ENCODE data around the gene MACROD2. TPM values are rescaled to one million over a fixed set of nuclear protein-coding genes. Genes with fewer than 3 reads are reported as not detected.

Gene MACROD2
- total RNA-seq, 1 donor from 2014 or later: 2.4 TPM

DNA sequence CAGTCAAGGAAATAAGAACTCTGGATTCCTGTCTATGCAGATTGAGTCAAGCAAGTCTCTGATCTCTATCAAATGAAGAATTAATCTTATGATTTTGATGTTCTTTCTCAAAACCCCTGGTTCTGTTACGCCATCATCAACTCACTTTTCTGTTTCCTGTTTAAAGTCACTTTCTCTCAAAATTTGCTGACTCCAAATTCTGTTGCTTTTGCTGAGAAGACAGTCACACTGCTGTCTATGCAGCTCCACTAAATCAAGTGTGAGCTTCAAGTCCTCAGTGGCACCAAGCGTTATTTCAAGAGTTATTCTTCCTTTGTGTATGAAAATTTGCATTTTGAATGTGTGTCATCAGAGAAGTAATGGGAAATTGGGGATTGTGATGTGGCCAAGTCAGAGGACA, 1914.7 kb downstream of the MACROD2 start:
- Mint-ChIP-seq H3K4me3 (ENCODE audit: unreplicated experiment) (no peak overlapping the region), H3K9me3 (ENCODE audit: unreplicated experiment) (no peaks in the 10 kb centered on the region), H3K36me3 (ENCODE audit: low read depth, unreplicated experiment) (no peaks in the 10 kb centered on the region), H3K4me1 (ENCODE audit: low read depth, unreplicated experiment) (peaks cover 4% of the 10 kb centered on the region), H3K27me3 (ENCODE audit: low read depth, unreplicated experiment) (no peaks in the 10 kb centered on the region), H3K27ac (ENCODE audit: unreplicated experiment) (no peak overlapping the region)
- TF ChIP-seq EZH2 (IDR thresholded peaks at IDR 0.05; ENCODE audit: insufficient read depth, low read length): no peak
- Histone ChIP-seq H3K9me3 (ENCODE audit: insufficient read depth, low read depth, low read length) (no peaks in the 10 kb centered on the region), H3K9ac (ENCODE audit: low read length) (no peak overlapping the region), H3K4me3 (ENCODE audit: insufficient read depth, low read depth, low read length) (no peak overlapping the region), H3K36me3 (ENCODE audit: insufficient read depth, low read length) (no peaks in the 10 kb centered on the region), H3K79me2 (ENCODE audit: insufficient read depth, low read length) (no peaks in the 10 kb centered on the region), H4K20me1 (ENCODE audit: insufficient read depth, low read length) (no peaks in the 10 kb centered on the region), H3K27ac (ENCODE audit: low read depth, low read length) (no peak overlapping the region), H2AFZ (ENCODE audit: low read depth, low read length) (no peak overlapping the region), H3K4me2 (ENCODE audit: low read length) (no peak overlapping the region), H3K4me1 (ENCODE audit: insufficient read depth, low read length) (no peaks in the 10 kb centered on the region), H3K27me3 (ENCODE audit: insufficient read depth, low read length) (no peaks in the 10 kb centered on the region)
- DNase-seq (ENCODE audit: low read depth) (no peak), FAIRE-seq (no peak)

DNA sequence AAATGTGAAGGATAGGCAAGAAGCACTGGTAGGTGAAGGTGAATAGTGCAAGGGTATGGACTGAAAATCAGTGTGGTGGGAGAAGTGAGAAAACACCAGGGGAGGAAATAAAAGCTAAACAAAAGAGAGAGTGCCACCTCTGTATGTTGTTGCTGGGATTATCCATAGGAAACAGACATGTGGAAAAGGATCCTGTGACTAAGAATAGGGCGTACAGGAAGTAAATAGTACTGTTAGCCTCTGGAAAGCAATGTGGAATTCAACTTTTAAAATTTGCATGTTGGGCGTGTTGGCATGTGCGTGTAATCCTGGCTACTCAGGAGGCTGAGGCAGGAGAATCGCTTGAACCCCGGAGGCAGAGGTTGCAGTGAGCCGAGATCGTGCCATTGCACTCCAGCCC, 1916.3 kb downstream of the MACROD2 start:
- Histone ChIP-seq H3K36me3 (ENCODE audit: insufficient read depth, low read length) (no peaks in the 10 kb centered on the region), H3K9ac (ENCODE audit: low read length) (no peak overlapping the region), H3K4me3 (ENCODE audit: insufficient read depth, low read depth, low read length) (no peak overlapping the region), H4K20me1 (ENCODE audit: insufficient read depth, low read length) (no peaks in the 10 kb centered on the region), H3K27ac (ENCODE audit: low read depth, low read length) (no peak overlapping the region), H3K9me3 (ENCODE audit: insufficient read depth, low read depth, low read length) (no peaks in the 10 kb centered on the region), H3K79me2 (ENCODE audit: insufficient read depth, low read length) (no peaks in the 10 kb centered on the region), H2AFZ (ENCODE audit: low read depth, low read length) (no peak overlapping the region), H3K4me1 (ENCODE audit: insufficient read depth, low read length) (no peaks in the 10 kb centered on the region), H3K27me3 (ENCODE audit: insufficient read depth, low read length) (no peaks in the 10 kb centered on the region), H3K4me2 (ENCODE audit: low read length) (no peak overlapping the region)
- no peaks in the 10 kb centered on the region for H3K27me3 Mint-ChIP-seq (ENCODE audit: low read depth, unreplicated experiment)
- no peak overlapping the region for H3K4me3 Mint-ChIP-seq (ENCODE audit: unreplicated experiment)
- TF ChIP-seq CTCF (IDR thresholded peaks at IDR 0.05; ENCODE audit: insufficient read depth, low read depth, low read length) (no peak), EZH2 (IDR thresholded peaks at IDR 0.05; ENCODE audit: insufficient read depth, low read length) (no peak)
- peaks cover 4% of the 10 kb centered on the region for H3K9me3 Mint-ChIP-seq (ENCODE audit: unreplicated experiment)
- H3K36me3 Mint-ChIP-seq (ENCODE audit: low read depth, unreplicated experiment): no peaks in the 10 kb centered on the region
- no peaks in the 10 kb centered on the region for H3K4me1 Mint-ChIP-seq (ENCODE audit: low read depth, unreplicated experiment)
- DNase-seq (ENCODE audit: low read depth): no peak
- FAIRE-seq: no peak
- no peak overlapping the region for H3K27ac Mint-ChIP-seq (ENCODE audit: unreplicated experiment)

- H3K9me3 ChIP-seq (ENCODE audit: insufficient read depth, low read depth, low read length): no peaks in the 10 kb centered on the region
- no peak overlapping the region for H3K4me3 ChIP-seq (ENCODE audit: insufficient read depth, low read depth, low read length)
- H3K79me2 ChIP-seq (ENCODE audit: insufficient read depth, low read length): no peaks in the 10 kb centered on the region
- H3K36me3 ChIP-seq (ENCODE audit: insufficient read depth, low read length): no peaks in the 10 kb centered on the region
- H3K36me3 Mint-ChIP-seq (ENCODE audit: low read depth, unreplicated experiment): no peaks in the 10 kb centered on the region
- FAIRE-seq (no peak), DNase-seq (ENCODE audit: low read depth) (no peak)
- no peaks in the 10 kb centered on the region for H3K27me3 ChIP-seq (ENCODE audit: insufficient read depth, low read length)
- H3K9me3 Mint-ChIP-seq (ENCODE audit: unreplicated experiment): peaks cover 4% of the 10 kb centered on the region
- no peak overlapping the region for H3K9ac ChIP-seq (ENCODE audit: low read length)
- no peak overlapping the region for H3K4me2 ChIP-seq (ENCODE audit: low read length)
- no peak overlapping the region for H3K27ac Mint-ChIP-seq (ENCODE audit: unreplicated experiment)
- H3K4me1 Mint-ChIP-seq (ENCODE audit: low read depth, unreplicated experiment): no peaks in the 10 kb centered on the region
- H3K4me3 Mint-ChIP-seq (ENCODE audit: unreplicated experiment): no peak overlapping the region
- H4K20me1 ChIP-seq (ENCODE audit: insufficient read depth, low read length): no peaks in the 10 kb centered on the region
- H3K4me1 ChIP-seq (ENCODE audit: insufficient read depth, low read length): no peaks in the 10 kb centered on the region
- no peaks in the 10 kb centered on the region for H3K27me3 Mint-ChIP-seq (ENCODE audit: low read depth, unreplicated experiment)
- TF ChIP-seq EZH2 (IDR thresholded peaks at IDR 0.05; ENCODE audit: insufficient read depth, low read length) (no peak), CTCF (IDR thresholded peaks at IDR 0.05; ENCODE audit: insufficient read depth, low read depth, low read length) (no peak)
- no peak overlapping the region for H3K27ac ChIP-seq (ENCODE audit: low read depth, low read length)
- no peak overlapping the region for H2AFZ ChIP-seq (ENCODE audit: low read depth, low read length)
Observed at GRCh38 chr20:15913391-15914025, 1918.2 kb downstream of the MACROD2 start.
